Measurements from ENCODE around the gene TMEFF2. TPM values are rescaled to one million over a fixed set of nuclear protein-coding genes. Genes with fewer than 3 reads are reported as not detected.

TMEFF2 gene
- total and polyA plus RNA-seq, 10 of the 15 experiments (the other 5 are each of a cell fraction or from before 2014, with no cell fraction given), result not detected

GRCh38 chr2:191947235-191947634 lies 247.5 kb downstream of the TMEFF2 start:
- ChIA-PET RAD21 (ENCODE audit: unreplicated experiment) (interaction anchor here (0.8 to 2.1 kb wide), 4 partner anchors 76 to 215 kb away, joined by 3 to 9 read pairs (median 4); no protein-coding TSS in a partner anchor), SMC1A (ENCODE audit: uncharacterized antibody, unreplicated experiment) (interaction anchor here (0.8 to 2.5 kb wide), 7 partner anchors 8 to 215 kb away, joined by 3 to 9 read pairs (median 5); no protein-coding TSS in a partner anchor), POLR2A (interaction anchor here (0.8 kb wide), 1 partner anchor 10 kb away, joined by 3 read pairs; no protein-coding TSS in a partner anchor), CTCF (interaction anchor here (1.7 to 2.5 kb wide), 3 partner anchors 36 to 215 kb away, joined by 3 to 13 read pairs (median 4); no protein-coding TSS in a partner anchor)
- no peak overlapping the region for H3K4me3 ChIP-seq
- BruUV-seq (replicated peaks), result no TSS peak
- no peaks in the 10 kb centered on the region for H3K79me2 ChIP-seq (ENCODE audit: control insufficient read depth, insufficient read depth, low read length)
- no peaks in the 10 kb centered on the region for H3K4me1 ChIP-seq (ENCODE audit: control insufficient read depth, insufficient read depth, low read length)
- no peak overlapping the region for H3K27ac ChIP-seq (ENCODE audit: control insufficient read depth, insufficient read depth)
- H3K9me3 ChIP-seq (replicated peaks; ENCODE audit: control insufficient read depth, insufficient read depth, low read length), result no peaks in the 10 kb centered on the region
- H3K4me2 ChIP-seq (ENCODE audit: control insufficient read depth, insufficient read depth), result no peak overlapping the region
- H4K20me1 ChIP-seq (ENCODE audit: control insufficient read depth, insufficient read depth), result no peaks in the 10 kb centered on the region
- FAIRE-seq (no peak), DNase-seq (ENCODE audit: low read depth, low spot score) (no peak), ATAC-seq (no peak)
- in situ Hi-C loops (cut with MboI), result no loop called here
- intact Hi-C loops (cut with micrococcal nuclease; ENCODE audit: unreplicated experiment), result no loop called here
- no peaks in the 10 kb centered on the region for H3K27me3 ChIP-seq (replicated peaks in 1 of 2; ENCODE audit: control insufficient read depth in 2 of 2, insufficient read depth in 2 of 2, low read length in 1 of 2)
- TF ChIP-seq ATF2 (IDR thresholded peaks at IDR 0.05; ENCODE audit: low read length) (no peak), EED (IDR thresholded peaks at IDR 0.05; ENCODE audit: low read depth) (no peak), CHD4 (IDR thresholded peaks at IDR 0.05) (no peak), REST (IDR thresholded peaks at IDR 0.05; ENCODE audit: low read depth, low read length) (no peak), LARP7 (IDR thresholded peaks at IDR 0.05) (no peak), STAT3 (IDR thresholded peaks at IDR 0.05; ENCODE audit: low read depth, low read length) (no peak), JUND (IDR thresholded peaks at IDR 0.05; ENCODE audit: low read depth, low read length) (no peak), RAD51 (IDR thresholded peaks at IDR 0.05) (no peak), ZNF207 (IDR thresholded peaks at IDR 0.05; ENCODE audit: borderline replicate concordance) (no peak), FOS (IDR thresholded peaks at IDR 0.05; ENCODE audit: borderline replicate concordance, extremely low read depth, insufficient read length) (no peak), EZH2 (IDR thresholded peaks at IDR 0.05; ENCODE audit: borderline replicate concordance, control insufficient read depth, low read depth, low read length) (no peak), NFYB (IDR thresholded peaks at IDR 0.05; ENCODE audit: insufficient read depth, low read depth, low read length) (no peak), MAX (IDR thresholded peaks at IDR 0.05; ENCODE audit: low read depth, low read length) (no peak)
- H3K36me3 ChIP-seq (ENCODE audit: control insufficient read depth in 2 of 2, insufficient read depth in 2 of 2, low read length in 1 of 2), result no peaks in the 10 kb centered on the region
- WGBS (ENCODE audit: insufficient coverage, insufficient replicate concordance, low lambda C conversion rate, missing lambda C conversion rate), result 49% methylated on average over 6 of the region's 6 CpGs
- no peak overlapping the region for H2AFZ ChIP-seq (ENCODE audit: control insufficient read depth, low read depth, low read length)
- no peak overlapping the region for H3K9ac ChIP-seq (ENCODE audit: control insufficient read depth, insufficient read depth, low read length)
